Pericardium fibroblast (primary cell): ENCODE data around the gene SORBS1. TPM values are rescaled to one million over a fixed set of nuclear protein-coding genes. Genes with fewer than 3 reads are reported as not detected.

Experiments
- total RNA-seq: library from RNA; depleted of rRNA; stranded (reverse); fragments of >200 nt; gene quantifications from 2 replicates; pipeline ENCODE4 v1.2.3, GENCODE V29; 2015

The SORBS1 gene
- total RNA-seq, result 1.1 and 5.6 TPM in 2 replicates

GRCh38 chr10:95561177-95561863 lies at the start of gene SORBS1:
Gene SORBS1 (minus strand): TSS chr10:95561371. CDS start chr10:95441135, 120,236 bp downstream.

GRCh38 chr10:95290461-95291364 lies 270.5 kb downstream of the SORBS1 start, which contains the start of gene PDLIM1:
Gene PDLIM1 (minus strand): TSS chr10:95291003. CDS start chr10:95290915, 88 bp downstream.

Other genes with a start within 250 kb of the SORBS1 start
- gene ALDH18A1, start 95.3 kb upstream of the SORBS1 start, total RNA-seq, result 55.8 and 96.6 TPM in 2 replicates
- gene TCTN3, start 132.6 kb upstream of the SORBS1 start, total RNA-seq, result 36.3 and 45.4 TPM in 2 replicates
- gene ENTPD1, start 194.8 kb upstream of the SORBS1 start, total RNA-seq, result 2.3 TPM in 1 of 2 replicates, not detected in the other